ENCODE data around the gene JUP.

- TF ChIP-seq BCL3 (IDR thresholded peaks at IDR 0.05; ENCODE audit: borderline replicate concordance, insufficient read depth, low read depth, low read length, poor library complexity, severe bottlenecking) (no peak), POLR2AphosphoS5 (IDR thresholded peaks at IDR 0.05; ENCODE audit: low read length) (no peak), BHLHE40 (IDR thresholded peaks at IDR 0.05; ENCODE audit: borderline replicate concordance in 1 of 2, low read depth in 2 of 2, low read length in 1 of 2) (no peak), ATF3 (IDR thresholded peaks at IDR 0.05; ENCODE audit: borderline replicate concordance, extremely low read depth, low read depth, low read length) (no peak), FOS (IDR thresholded peaks at IDR 0.05; ENCODE audit: borderline replicate concordance, extremely low read depth, insufficient read length) (no peak), NRF1 (conservative IDR thresholded peaks at IDR 0.05; ENCODE audit: low read depth, low read length) (no peak), CTCF (IDR thresholded peaks at IDR 0.05 in 2 of 3, conservative IDR thresholded peaks at IDR 0.05 in 1 of 3; ENCODE audit: control insufficient read depth in 2 of 3, extremely low read depth in 1 of 3, insufficient read depth in 1 of 3, low read depth in 3 of 3, low read length in 3 of 3) (no peak), ZNF274 (IDR thresholded peaks at IDR 0.05; ENCODE audit: insufficient read depth, insufficient read length) (no peak)
Observed at GRCh38 chr17:41751288-41751687, 35.2 kb downstream of the JUP start.

Data from GM12878 (cell line).